A549 treated with Mapracorat at 1 μM for 4 hours (cell line): ENCODE measurements around the gene ZNF618. TPM values are rescaled to one million over a fixed set of nuclear protein-coding genes. Genes with fewer than 3 reads are reported as not detected.

Source experiments
- total RNA-seq: library from RNA; stranded (reverse); fragments of 200-300 nt; extraction: Qiagen RNA extraction; gene quantifications from 5 replicates; pipeline ENCODE4 v1.2.3, GENCODE V29; 2022

The ZNF618 gene, protein sequence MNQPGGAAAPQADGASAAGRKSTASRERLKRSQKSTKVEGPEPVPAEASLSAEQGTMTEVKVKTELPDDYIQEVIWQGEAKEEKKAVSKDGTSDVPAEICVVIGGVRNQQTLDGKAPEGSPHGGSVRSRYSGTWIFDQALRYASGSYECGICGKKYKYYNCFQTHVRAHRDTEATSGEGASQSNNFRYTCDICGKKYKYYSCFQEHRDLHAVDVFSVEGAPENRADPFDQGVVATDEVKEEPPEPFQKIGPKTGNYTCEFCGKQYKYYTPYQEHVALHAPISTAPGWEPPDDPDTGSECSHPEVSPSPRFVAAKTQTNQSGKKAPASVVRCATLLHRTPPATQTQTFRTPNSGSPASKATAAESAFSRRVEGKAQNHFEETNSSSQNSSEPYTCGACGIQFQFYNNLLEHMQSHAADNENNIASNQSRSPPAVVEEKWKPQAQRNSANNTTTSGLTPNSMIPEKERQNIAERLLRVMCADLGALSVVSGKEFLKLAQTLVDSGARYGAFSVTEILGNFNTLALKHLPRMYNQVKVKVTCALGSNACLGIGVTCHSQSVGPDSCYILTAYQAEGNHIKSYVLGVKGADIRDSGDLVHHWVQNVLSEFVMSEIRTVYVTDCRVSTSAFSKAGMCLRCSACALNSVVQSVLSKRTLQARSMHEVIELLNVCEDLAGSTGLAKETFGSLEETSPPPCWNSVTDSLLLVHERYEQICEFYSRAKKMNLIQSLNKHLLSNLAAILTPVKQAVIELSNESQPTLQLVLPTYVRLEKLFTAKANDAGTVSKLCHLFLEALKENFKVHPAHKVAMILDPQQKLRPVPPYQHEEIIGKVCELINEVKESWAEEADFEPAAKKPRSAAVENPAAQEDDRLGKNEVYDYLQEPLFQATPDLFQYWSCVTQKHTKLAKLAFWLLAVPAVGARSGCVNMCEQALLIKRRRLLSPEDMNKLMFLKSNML
- 7.9 to 11.2 TPM (median 10.4 TPM) in 5 replicates for total RNA-seq

DNA sequence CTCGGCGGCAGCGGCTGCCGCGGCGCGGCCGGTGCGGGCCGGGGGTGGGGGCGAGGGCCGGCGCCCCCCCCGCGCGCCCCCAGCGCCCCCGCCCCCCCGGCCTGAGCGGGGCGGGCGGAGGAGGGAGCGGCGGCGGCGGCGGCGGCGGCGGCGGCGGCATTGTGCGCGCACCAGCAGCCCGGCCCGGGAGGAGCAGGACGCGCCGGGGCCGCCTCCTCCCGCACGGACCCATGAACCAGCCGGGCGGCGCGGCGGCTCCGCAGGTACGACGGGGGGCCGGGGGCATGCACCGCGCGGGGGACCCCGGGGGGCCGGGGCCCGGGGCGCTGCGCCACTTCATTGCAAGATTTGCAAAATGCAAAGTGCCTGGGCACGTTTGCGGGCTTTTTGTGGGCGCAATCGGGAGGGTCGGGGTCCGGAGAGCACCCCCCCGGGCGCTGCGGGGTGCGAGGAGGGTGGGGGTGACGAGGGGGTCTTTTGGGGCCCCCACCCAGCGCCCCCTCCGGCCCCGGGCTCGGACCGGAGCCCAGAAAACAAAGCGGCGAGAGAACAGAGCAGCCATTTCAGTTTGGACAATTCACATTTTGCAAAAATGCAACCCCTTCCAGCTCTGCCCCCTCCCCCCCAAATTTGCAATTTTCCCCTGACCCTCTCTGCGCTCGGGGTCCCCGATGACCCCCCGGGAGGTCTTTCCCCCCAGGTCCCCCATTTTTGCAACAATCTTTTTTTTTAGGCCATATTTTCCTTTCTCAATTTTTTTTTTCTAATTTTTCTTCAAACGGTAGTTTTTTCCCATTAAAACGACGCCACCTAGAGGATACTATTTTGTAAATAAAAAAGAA, at the start of gene ZNF618:
Gene ZNF618 (plus strand): TSS at position 159 of the 842 bp plus-strand sequence. CDS start 72 bp downstream, at position 231.

DNA sequence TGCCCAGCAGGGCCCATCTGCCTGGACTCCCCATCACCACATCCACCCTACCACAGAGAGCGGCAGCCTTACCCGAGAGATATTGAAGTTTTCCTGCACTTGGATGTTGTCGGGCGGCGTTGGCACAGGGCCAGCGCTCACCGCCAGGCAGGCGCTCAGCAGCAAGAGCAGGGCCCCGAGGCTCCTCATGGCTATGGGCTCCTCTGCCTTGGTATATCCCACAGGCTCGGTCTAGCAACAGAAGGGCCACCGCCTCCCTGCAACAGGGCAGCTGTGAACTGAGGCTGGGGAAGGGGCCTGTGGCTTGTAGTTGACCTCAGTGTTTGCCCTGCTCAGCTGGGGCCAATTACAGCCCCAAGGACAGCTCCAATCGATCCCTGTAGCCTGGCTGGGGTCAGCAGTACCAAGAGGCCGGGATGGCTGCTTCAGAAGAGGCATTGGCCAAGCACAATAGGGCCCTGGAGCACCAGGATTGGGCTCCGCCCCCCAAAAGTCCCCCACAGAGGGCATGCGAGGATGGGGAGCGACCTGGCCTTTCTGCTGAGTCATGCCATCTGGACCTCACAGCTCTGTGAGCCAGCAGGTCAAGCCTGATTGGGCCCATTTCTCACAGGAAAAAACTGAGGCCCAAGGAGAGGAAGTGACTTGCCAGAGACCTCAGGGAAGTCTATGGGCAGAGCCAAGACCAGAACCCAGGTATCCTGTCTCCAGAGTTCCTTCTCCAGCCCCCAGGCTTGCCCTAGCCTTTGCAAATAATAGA, 202.1 kb downstream of the ZNF618 start, which contains the start of gene AMBP:
Gene AMBP (minus strand): TSS at position 280 of the 760 bp plus-strand sequence. CDS start 91 bp downstream, at position 189.

DNA sequence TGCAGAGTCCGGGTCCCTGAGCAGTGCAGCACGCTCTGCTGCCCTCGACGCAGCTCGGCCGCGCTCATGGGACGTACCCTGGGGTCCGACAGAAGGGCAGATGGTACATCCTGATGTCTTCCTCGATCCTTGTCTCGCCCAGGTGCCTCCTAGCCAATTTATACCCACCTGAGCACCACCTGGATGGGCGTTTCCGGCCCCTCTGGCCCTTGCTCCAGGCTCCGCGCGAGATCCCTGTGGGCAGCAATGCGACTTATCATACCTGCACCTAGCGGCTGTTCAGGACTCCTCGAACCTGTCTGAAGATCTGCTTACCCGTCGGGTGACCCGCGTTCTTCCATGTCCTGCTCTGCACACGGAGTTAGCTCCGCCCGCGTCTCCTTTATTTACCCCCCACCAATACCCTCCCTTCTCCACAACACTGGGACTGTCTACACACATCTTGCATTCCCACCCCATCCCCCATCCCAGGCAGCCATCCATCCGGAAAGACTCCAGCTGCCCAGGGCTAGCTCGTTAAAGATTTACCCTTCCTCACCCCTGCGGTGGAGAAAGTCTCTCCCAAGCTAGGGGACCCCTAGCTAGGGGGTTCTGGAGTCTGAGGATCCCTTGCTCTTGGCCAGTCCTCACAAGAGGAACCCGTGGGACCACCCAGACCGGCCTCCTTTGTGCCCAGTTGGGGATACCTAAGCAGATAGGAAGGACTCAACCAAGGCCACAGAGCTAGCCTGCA, 223.0 kb downstream of the ZNF618 start, which contains the start of gene KIF12:
Gene KIF12 (minus strand): TSS at position 357 of the 733 bp plus-strand sequence. CDS start 16 bp downstream, at position 341.

Other genes starting within 250 kb of the ZNF618 start
- 6.7 to 9.1 TPM (median 7.4 TPM) in 5 replicates for gene AMBP, start 202.0 kb downstream of the ZNF618 start, total RNA-seq
- 2.0 to 2.6 TPM (median 2.2 TPM) in 5 replicates for gene KIF12, start 223.0 kb downstream of the ZNF618 start, total RNA-seq